DOHH2 (cell line): ENCODE results near the gene TLR6.

Experiments used
- H3F3A ChIP-seq: fragments of 200-600 bp; sonication (generic), shearing (Covaris generic); 2 replicates; pipeline ENCODE4 v1.6.0; 2016; ENCODE audit warnings: antibody characterized with exemption, mild to moderate bottlenecking; ENCODE audit not compliant: control insufficient read depth, insufficient read depth
- H3K27ac ChIP-seq: fragments of 200-600 bp; sonication (generic); 2 replicates; pipeline ENCODE4 v1.5.1; 2014; ENCODE audit warnings: low read depth, mild to moderate bottlenecking, low read length, moderate library complexity
- H3K27me3 ChIP-seq: fragments of 200-600 bp; sonication (generic); 2 replicates; pipeline ENCODE4 v1.6.1; 2014; ENCODE audit warnings: mild to moderate bottlenecking, low read length, mixed read lengths; ENCODE audit not compliant: control insufficient read depth
- H3K36me3 ChIP-seq: fragments of 200-600 bp; sonication (generic); 2 replicates; pipeline ENCODE4 v1.6.1; 2014; ENCODE audit warnings: mild to moderate bottlenecking, low read length, moderate library complexity, mixed read lengths; ENCODE audit not compliant: control insufficient read depth
- H3K4me1 ChIP-seq: fragments of 200-600 bp; sonication (generic); 2 replicates; pipeline ENCODE4 v1.6.1; 2014; ENCODE audit warnings: mild to moderate bottlenecking, low read length, mixed read lengths; ENCODE audit not compliant: control insufficient read depth
- H3K4me2 ChIP-seq: fragments of 200-600 bp; sonication (generic); 2 replicates; pipeline ENCODE4 v1.6.0; 2014; ENCODE audit warnings: mild to moderate bottlenecking, low read length, moderate library complexity
- H3K4me3 ChIP-seq: fragments of 200-600 bp; sonication (generic); 2 replicates; pipeline ENCODE4 v1.5.1; 2014; ENCODE audit warnings: mild to moderate bottlenecking, low read length, mixed read lengths
- H3K79me2 ChIP-seq: fragments of 200-600 bp; sonication (generic); 2 replicates; pipeline ENCODE4 v1.6.1; 2014; ENCODE audit warnings: mild to moderate bottlenecking, low read length, mixed read lengths; ENCODE audit not compliant: control insufficient read depth
- H3K9me2 ChIP-seq: fragments of 200-600 bp; sonication (generic); replicated peaks from 2 replicates; pipeline ENCODE4 v1.6.1; 2014; ENCODE audit warnings: mild to moderate bottlenecking, low read length, mixed read lengths; ENCODE audit not compliant: control insufficient read depth
- H3K9me3 ChIP-seq: fragments of 200-600 bp; sonication (generic); 2 replicates; pipeline ENCODE4 v1.6.1; 2014; ENCODE audit warnings: antibody characterized with exemption, low read length, mixed read lengths; ENCODE audit not compliant: control insufficient read depth, insufficient read depth
- H4K20me1 ChIP-seq: fragments of 200-600 bp; sonication (generic); 2 replicates; pipeline ENCODE4 v1.6.0; 2014; ENCODE audit warnings: low read depth, mild to moderate bottlenecking, antibody characterized with exemption, low read length, moderate library complexity; ENCODE audit not compliant: control insufficient read depth, insufficient read depth
- EZH2phosphoT487 ChIP-seq: fragments of 200-600 bp; sonication (generic); IDR thresholded peaks from 2 replicates; pipeline ENCODE4 v1.6.1; 2017; ENCODE audit warnings: borderline replicate concordance, mild to moderate bottlenecking, antibody characterized with exemption, low read length, moderate library complexity, mixed read lengths
- TF ChIP-seq, protein P1 (sequence below): fragments of 200-600 bp; sonication (generic); IDR thresholded peaks from one replicate; pipeline ENCODE4 v1.5.1; 2014; ENCODE audit warnings: antibody characterized with exemption, mild to moderate bottlenecking, low read depth, low read length; ENCODE audit not compliant: poor library complexity, severe bottlenecking

The TLR6 gene

DNA sequence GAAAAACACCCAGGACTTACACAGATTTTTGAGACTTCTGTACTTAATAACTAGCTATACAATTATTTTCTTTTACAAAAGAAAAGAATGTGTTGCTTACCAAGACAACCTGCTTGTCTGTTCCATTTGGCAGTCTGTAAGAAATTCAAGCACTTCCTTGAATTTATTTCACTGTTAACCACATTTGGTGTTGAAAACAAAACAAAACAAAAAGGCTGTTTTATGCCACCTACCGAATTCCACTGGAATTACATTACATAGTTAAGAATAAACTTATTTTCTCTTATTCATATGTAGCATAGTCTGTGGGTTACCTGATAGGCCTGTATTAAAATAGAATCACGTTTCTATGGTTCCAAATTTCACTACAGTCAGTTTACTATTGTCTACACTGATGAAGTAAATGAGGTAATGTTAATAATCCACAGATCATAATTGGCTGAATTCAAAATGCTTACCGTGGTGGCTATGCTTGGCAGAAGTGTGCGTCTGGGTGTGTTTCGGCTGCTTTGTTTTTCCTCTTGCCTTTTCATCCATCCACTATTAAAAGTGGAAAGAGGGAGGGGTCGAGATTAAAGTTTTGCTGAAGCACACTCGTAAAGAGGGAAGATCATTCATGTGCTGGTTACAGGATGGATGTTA, 51.8 kb downstream of the TLR6 start, which contains the start of gene TLR1:
Gene TLR1, minus strand, starts transcription at position 138 of the 642 bp plus-strand sequence. CDS start 5,960 bp downstream, outside the sequence.
- Histone ChIP-seq H3K36me3 (peaks cover 45% of the 10 kb centered on the region), H3K27ac (peak within 1 kb of the TSS; percentile 94)

DNA sequence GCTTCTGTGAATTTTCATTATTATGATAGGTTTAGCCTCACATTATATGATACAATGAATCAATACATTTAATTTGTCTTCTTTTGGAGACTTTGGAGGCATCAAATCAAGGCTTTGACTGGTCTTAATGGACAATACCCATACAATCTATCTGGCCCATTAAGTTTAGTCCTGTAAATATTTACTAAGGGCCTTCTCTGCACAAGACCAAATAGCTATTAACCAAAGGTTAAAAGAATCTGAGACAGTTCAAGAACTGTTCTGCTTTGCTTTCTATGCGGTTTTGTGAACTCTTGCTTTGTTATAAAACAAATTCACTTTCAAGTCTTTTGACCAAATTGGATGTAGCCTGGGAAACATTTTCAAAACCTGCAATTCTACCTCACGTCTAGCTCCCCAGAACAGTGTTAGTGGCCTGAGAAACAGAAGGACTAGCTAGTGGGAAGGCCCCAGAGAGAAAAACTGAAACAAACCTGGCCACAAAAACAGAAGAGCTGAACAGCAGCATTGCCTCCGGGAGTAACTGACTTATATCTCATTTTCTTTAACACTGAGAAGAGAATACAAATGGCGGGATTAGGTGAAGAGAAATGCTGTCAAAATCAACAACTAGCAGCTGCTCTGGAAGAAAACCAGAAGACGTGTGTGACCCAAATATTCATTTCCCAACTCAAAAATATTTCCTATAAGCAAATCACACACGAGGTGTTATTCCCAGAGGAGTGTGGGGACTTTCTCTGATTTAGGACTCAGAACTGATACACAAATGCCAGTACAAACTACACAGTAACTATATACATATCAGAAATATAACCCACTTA, 52.6 kb downstream of the TLR6 start:
- H3K9me2 ChIP-seq: no peaks in the 10 kb centered on the region
- no peaks in the 10 kb centered on the region for H4K20me1 ChIP-seq
- H3K4me3 ChIP-seq: peak overlapping the region; percentile 82
- H3K4me1 ChIP-seq: peaks cover 36% of the 10 kb centered on the region
- peak overlapping the region; percentile 95 for H3K4me2 ChIP-seq
- H3K79me2 ChIP-seq: peaks cover 25% of the 10 kb centered on the region
- H3K9me3 ChIP-seq: peaks cover 18% of the 10 kb centered on the region
- H3K36me3 ChIP-seq: peaks cover 52% of the 10 kb centered on the region
- TF ChIP-seq, protein P1, sequence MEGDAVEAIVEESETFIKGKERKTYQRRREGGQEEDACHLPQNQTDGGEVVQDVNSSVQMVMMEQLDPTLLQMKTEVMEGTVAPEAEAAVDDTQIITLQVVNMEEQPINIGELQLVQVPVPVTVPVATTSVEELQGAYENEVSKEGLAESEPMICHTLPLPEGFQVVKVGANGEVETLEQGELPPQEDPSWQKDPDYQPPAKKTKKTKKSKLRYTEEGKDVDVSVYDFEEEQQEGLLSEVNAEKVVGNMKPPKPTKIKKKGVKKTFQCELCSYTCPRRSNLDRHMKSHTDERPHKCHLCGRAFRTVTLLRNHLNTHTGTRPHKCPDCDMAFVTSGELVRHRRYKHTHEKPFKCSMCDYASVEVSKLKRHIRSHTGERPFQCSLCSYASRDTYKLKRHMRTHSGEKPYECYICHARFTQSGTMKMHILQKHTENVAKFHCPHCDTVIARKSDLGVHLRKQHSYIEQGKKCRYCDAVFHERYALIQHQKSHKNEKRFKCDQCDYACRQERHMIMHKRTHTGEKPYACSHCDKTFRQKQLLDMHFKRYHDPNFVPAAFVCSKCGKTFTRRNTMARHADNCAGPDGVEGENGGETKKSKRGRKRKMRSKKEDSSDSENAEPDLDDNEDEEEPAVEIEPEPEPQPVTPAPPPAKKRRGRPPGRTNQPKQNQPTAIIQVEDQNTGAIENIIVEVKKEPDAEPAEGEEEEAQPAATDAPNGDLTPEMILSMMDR: no peak
- no peak for TF ChIP-seq EZH2phosphoT487
- peaks cover 19% of the 10 kb centered on the region for H3F3A ChIP-seq
- peak overlapping the region; percentile 94 for H3K27ac ChIP-seq
- H3K27me3 ChIP-seq: no peaks in the 10 kb centered on the region

More for the DNA sequence above, 51.8 kb downstream of the TLR6 start, which contains the start of gene TLR1:
- Histone ChIP-seq H3K4me1 (peaks cover 36% of the 10 kb centered on the region), H3K9me3 (peaks cover 15% of the 10 kb centered on the region), H4K20me1 (no peaks in the 10 kb centered on the region), H3K4me3 (peak within 1 kb of the TSS; percentile 82), H3K79me2 (peaks cover 25% of the 10 kb centered on the region), H3K27me3 (no peaks in the 10 kb centered on the region), H3K9me2 (no peaks in the 10 kb centered on the region), H3F3A (peaks cover 24% of the 10 kb centered on the region), H3K4me2 (peak within 1 kb of the TSS; percentile 95)
- TF ChIP-seq, protein P1: peak; percentile 54
- TF ChIP-seq EZH2phosphoT487: no peak

DNA sequence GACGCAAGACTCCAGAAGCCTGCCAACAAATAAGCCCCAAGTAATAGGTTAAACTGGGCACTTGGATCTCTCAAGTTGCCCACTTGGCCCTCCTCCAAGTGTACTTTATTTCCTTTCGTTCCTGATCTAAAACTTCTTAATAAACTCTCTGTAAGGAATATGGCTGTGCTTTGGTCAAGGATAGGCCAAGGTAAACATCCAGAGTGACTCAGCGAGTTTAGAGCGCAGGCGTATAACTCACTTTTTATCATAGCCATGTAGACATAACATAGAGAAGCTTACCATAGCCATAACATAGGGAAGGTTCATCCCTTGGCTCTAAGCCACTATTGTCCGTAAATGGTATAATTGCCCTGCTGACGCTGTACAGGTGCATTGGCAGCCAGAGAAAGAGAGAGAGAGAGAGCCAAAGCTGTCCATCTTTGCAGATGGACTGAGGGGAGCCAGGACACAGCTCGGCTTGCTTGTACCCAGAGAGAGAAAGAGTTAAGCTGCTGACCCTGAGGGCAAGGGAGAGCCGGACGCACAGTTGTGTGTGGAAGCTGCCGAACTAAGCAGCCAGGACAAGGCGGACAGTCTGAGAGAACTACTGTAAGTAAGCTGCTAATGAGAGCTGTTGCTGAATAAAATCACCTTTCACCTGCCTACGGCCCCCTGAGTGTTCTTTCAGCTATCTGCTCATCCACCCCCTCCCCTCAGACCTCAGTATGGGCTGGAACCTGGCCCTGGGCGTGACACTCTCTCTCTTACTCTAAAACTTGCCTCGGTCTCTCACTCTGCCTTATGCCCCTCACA, 53.9 kb downstream of the TLR6 start:
- Histone ChIP-seq H3K4me2 (peak overlapping the region; percentile 95), H3K79me2 (peaks cover 25% of the 10 kb centered on the region), H3K4me3 (peak overlapping the region; percentile 82), H3K9me2 (no peaks in the 10 kb centered on the region), H3K9me3 (peaks cover 19% of the 10 kb centered on the region), H3K4me1 (peaks cover 36% of the 10 kb centered on the region), H3K27me3 (no peaks in the 10 kb centered on the region), H3K36me3 (peaks cover 65% of the 10 kb centered on the region), H3F3A (peaks cover 16% of the 10 kb centered on the region), H4K20me1 (no peaks in the 10 kb centered on the region), H3K27ac (no peak overlapping the region)
- TF ChIP-seq EZH2phosphoT487: no peak
- TF ChIP-seq, protein P1: no peak
